Measurements from ENCODE around the gene SYT12.

Gene SYT12

DNA sequence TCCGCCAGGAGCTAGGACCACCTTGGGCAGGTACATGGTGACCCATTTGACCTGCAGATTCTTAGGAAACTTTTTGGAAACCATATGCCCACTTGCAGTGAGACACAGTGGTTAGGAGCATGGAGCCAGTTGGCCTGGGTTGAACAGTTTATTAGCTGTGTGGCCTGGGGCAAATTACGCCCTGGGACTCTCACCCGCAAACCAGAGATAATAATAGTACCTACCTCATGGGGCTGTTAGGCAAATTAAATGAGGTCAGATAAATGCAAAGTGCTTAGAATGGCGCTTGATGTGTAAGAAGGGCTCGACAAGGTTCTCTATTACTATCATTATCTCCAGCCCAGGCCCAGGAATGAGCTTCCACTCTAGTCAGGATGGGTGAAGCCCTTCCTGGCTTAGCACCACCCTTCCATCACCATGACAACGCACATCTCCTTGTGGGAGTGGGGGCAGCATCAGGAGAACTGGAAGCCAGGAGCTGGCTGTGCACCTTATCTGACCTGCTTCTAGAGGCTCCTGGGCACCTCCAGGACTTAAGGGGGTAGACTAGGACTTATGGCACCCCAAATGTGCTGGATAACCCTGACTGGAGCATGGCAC lies 5.1 kb downstream of the SYT12 start:
- no peaks in the 10 kb centered on the region for H4K20me1 ChIP-seq (ENCODE audit: insufficient read depth, low read length)
- no peaks in the 10 kb centered on the region; the same call in 1 of the 2 replicates for H3K27me3 ChIP-seq (ENCODE audit: insufficient read depth, low read length)
- no peak for TF ChIP-seq EZH2 (IDR thresholded peaks at IDR 0.05; ENCODE audit: borderline replicate concordance, low read length)
- no peak for TF ChIP-seq CTCF (IDR thresholded peaks at IDR 0.05; ENCODE audit: low read length)
- no peaks in the 10 kb centered on the region for H3K79me2 ChIP-seq (ENCODE audit: insufficient read depth, low read length)
- H3K9me2 ChIP-seq (ENCODE audit: low read depth, low read length): no peaks in the 10 kb centered on the region
- H3K36me3 ChIP-seq (ENCODE audit: insufficient read depth, low read length): no peaks in the 10 kb centered on the region
- no peak overlapping the region for H2AFZ ChIP-seq (ENCODE audit: low read length)
- H3F3A ChIP-seq (ENCODE audit: insufficient read depth, low read length): no peaks in the 10 kb centered on the region
- H3K9me3 ChIP-seq (ENCODE audit: low read length): no peaks in the 10 kb centered on the region
- no peak overlapping the region for H3K4me3 ChIP-seq (ENCODE audit: low read depth, low read length, poor library complexity, severe bottlenecking)
- peak overlapping the region; percentile 40; the same call in 1 of the 2 replicates for H3K4me2 ChIP-seq (ENCODE audit: low read length)
- H3K27ac ChIP-seq (ENCODE audit: low read depth, low read length, poor library complexity, severe bottlenecking): no peak overlapping the region
- H3K9ac ChIP-seq (ENCODE audit: low read length): no peak overlapping the region
- H3K4me1 ChIP-seq (ENCODE audit: insufficient read depth, low read length, severe bottlenecking): peaks cover 29% of the 10 kb centered on the region

DNA sequence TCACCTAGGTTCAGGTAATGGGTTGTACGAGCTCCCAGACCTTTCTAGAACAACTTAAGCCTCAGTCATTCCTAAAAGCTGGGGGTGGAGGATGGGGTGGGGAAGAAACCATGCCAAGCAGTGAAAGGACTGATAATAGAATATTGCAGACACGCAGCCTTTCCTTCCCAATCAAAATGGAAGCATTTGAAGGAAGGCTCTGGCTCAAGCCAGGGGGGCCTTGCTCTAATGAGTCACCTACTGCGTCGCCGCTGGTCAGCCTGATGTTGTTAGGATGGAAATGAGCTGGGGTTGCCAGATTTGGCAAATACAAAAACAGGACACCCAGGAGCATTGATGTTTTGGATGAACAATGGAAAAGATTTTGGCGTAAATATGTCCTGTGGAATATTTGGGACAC lies 6.2 kb downstream of the SYT12 start:
- no peaks in the 10 kb centered on the region; the same call in 1 of the 2 replicates for H3K27me3 ChIP-seq (ENCODE audit: insufficient read depth, low read length)
- H3K9me3 ChIP-seq (ENCODE audit: low read length): no peaks in the 10 kb centered on the region
- H3K4me2 ChIP-seq (ENCODE audit: low read length): no peak overlapping the region
- H3K36me3 ChIP-seq (ENCODE audit: insufficient read depth, low read length): no peaks in the 10 kb centered on the region
- no peak overlapping the region for H3K27ac ChIP-seq (ENCODE audit: low read depth, low read length, poor library complexity, severe bottlenecking)
- H2AFZ ChIP-seq (ENCODE audit: low read length): no peak overlapping the region
- H3K79me2 ChIP-seq (ENCODE audit: insufficient read depth, low read length): no peaks in the 10 kb centered on the region
- H3K4me1 ChIP-seq (ENCODE audit: insufficient read depth, low read length, severe bottlenecking): peaks cover 29% of the 10 kb centered on the region
- no peaks in the 10 kb centered on the region for H4K20me1 ChIP-seq (ENCODE audit: insufficient read depth, low read length)
- no peak overlapping the region for H3K9ac ChIP-seq (ENCODE audit: low read length)
- H3K9me2 ChIP-seq (ENCODE audit: low read depth, low read length): no peaks in the 10 kb centered on the region
- H3K4me3 ChIP-seq (ENCODE audit: low read depth, low read length, poor library complexity, severe bottlenecking): no peak overlapping the region
- TF ChIP-seq CTCF (IDR thresholded peaks at IDR 0.05; ENCODE audit: low read length) (no peak), EZH2 (IDR thresholded peaks at IDR 0.05; ENCODE audit: borderline replicate concordance, low read length) (no peak)
- no peaks in the 10 kb centered on the region for H3F3A ChIP-seq (ENCODE audit: insufficient read depth, low read length)

DNA sequence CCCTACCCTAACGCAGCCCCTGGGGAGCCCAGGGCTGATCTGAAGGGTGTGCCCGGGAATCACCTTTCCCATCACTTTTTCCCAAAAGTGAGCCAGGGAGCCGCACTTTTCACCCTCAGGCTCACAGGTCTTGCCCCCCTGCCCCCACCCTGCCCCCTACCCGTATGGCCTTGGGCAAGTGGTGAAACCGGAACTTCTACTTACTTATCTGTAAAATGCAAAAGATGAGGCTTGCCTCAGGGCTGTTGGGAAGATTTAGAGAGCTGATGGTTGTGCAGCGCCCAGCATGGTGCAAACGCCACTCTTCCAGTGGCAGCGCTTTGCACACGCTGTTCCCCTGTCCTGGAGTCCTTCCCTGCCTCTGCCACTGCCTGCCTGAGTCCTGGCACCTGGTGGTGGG lies 8.0 kb downstream of the SYT12 start:
- Histone ChIP-seq H3K27me3 (ENCODE audit: insufficient read depth, low read length) (no peaks in the 10 kb centered on the region), H2AFZ (ENCODE audit: low read length) (no peak overlapping the region), H3K9me2 (ENCODE audit: low read depth, low read length) (no peaks in the 10 kb centered on the region), H3K4me3 (ENCODE audit: low read depth, low read length, poor library complexity, severe bottlenecking) (no peak overlapping the region), H4K20me1 (ENCODE audit: insufficient read depth, low read length) (no peaks in the 10 kb centered on the region), H3K4me2 (ENCODE audit: low read length) (no peak overlapping the region), H3K36me3 (ENCODE audit: insufficient read depth, low read length) (no peaks in the 10 kb centered on the region), H3K27ac (ENCODE audit: low read depth, low read length, poor library complexity, severe bottlenecking) (no peak overlapping the region), H3K4me1 (ENCODE audit: insufficient read depth, low read length, severe bottlenecking) (peaks cover 29% of the 10 kb centered on the region), H3K9me3 (ENCODE audit: low read length) (no peaks in the 10 kb centered on the region), H3K79me2 (ENCODE audit: insufficient read depth, low read length) (no peaks in the 10 kb centered on the region), H3K9ac (ENCODE audit: low read length) (no peak overlapping the region), H3F3A (ENCODE audit: insufficient read depth, low read length) (no peaks in the 10 kb centered on the region)
- TF ChIP-seq EZH2 (IDR thresholded peaks at IDR 0.05; ENCODE audit: borderline replicate concordance, low read length): no peak
- TF ChIP-seq CTCF (IDR thresholded peaks at IDR 0.05; ENCODE audit: low read length): no peak
